Gastroesophageal sphincter (tissue), 4 donors: ENCODE measurements around the gene GDF2. TPM values are rescaled to one million over a fixed set of nuclear protein-coding genes. Genes with fewer than 3 reads are reported as not detected.
A peak's percentile ranks its signal among the peaks of the same experiment; 100 is the strongest.

Source experiments
- ATAC-seq: fragments of 150-250 bp; one replicate; pipeline ENCODE4 v1.9.1; 2016; ENCODE audit warnings: mild to moderate bottlenecking, moderate library complexity
- H3K27ac ChIP-seq, 4 donors: fragments of 200-600 bp; sonication (generic) in 3 of 4; 1 replicate in 3 of 4; 2 replicates in 1 of 4; pipeline ENCODE4 v1.5.1; 2016 to 2019
- H3K27me3 ChIP-seq: fragments of 200-600 bp; sonication (generic); one replicate; pipeline ENCODE4 v1.5.1; 2019
- H3K36me3 ChIP-seq, 2 donors: fragments of 200-600 bp; sonication (generic); one replicate each; pipeline ENCODE4 v1.5.1; 2019; ENCODE audit warnings: control low read depth in 1 of 2
- H3K4me1 ChIP-seq, 3 donors: fragments of 200-600 bp; sonication (generic); 1 replicate in 2 of 3; 2 replicates in 1 of 3; pipeline ENCODE4 v1.5.1; 2016 to 2019; ENCODE audit warnings: control low read depth in 2 of 3
- H3K4me3 ChIP-seq, 2 donors: fragments of 200-600 bp; sonication (generic); one replicate each; pipeline ENCODE4 v1.5.1; 2019; ENCODE audit warnings: mild to moderate bottlenecking in 1 of 2, moderate library complexity in 1 of 2
- H3K9me3 ChIP-seq, 3 donors: fragments of 200-600 bp; sonication (generic); one replicate each; pipeline ENCODE4 v1.5.1; 2017 to 2019; ENCODE audit warnings: control low read depth in 2 of 3
- EP300 ChIP-seq: sonication (generic); formaldehyde crosslinking; IDR thresholded peaks from one replicate; pipeline ENCODE4 v1.6.1; 2017; ENCODE audit warnings: antibody characterized with exemption, mild to moderate bottlenecking
- POLR2A ChIP-seq, 2 donors: fragments of 450-650 bp; IDR thresholded peaks; one replicate each; pipeline ENCODE4 v1.6.1; 2017; ENCODE audit warnings: antibody characterized with exemption in 2 of 2, mild to moderate bottlenecking in 2 of 2, moderate library complexity in 1 of 2
- POLR2AphosphoS5 ChIP-seq: sonication (generic); formaldehyde crosslinking; IDR thresholded peaks from one replicate; pipeline ENCODE4 v1.6.1; 2017; ENCODE audit warnings: antibody characterized with exemption
- WGBS, 2 donors: methylation state at CpG; one replicate each; pipeline ENCODE4 v1.1.5; 2018; ENCODE audit warnings: low coverage in 1 of 2; 5-methylcytosine and 5-hydroxymethylcytosine counted together
- total RNA-seq, 4 donors: library from RNA; depleted of rRNA; stranded (reverse); fragments of >200 nt; gene quantifications; one replicate each; pipeline ENCODE4 v1.1.0, GENCODE V29; 2016
- TF ChIP-seq, protein P1 (sequence below), 4 experiments: fragments of 200-600 bp in 2 of 4; fragments of 450-650 bp in 2 of 4; sonication (generic) in 1 of 4; IDR thresholded peaks; one replicate each; pipeline ENCODE4 v1.5.1; 2017 to 2019; ENCODE audit warnings: antibody characterized with exemption in 4 of 4, mild to moderate bottlenecking in 2 of 4, moderate library complexity in 2 of 4

Gene GDF2
- total RNA-seq, 4 donors from 2014 or later = not detected

- Histone ChIP-seq H3K27ac (no peak overlapping the region), H3K27me3 (peaks cover 19% of the 10 kb centered on the region), H3K36me3 (no peaks in the 10 kb centered on the region), H3K4me3 (no peak overlapping the region), H3K4me1 (peaks cover 0 to 11% (median 0%) of the 10 kb centered on the region in 3 donors), H3K9me3 (no peaks in the 10 kb centered on the region)
- TF ChIP-seq EP300 (no peak), POLR2AphosphoS5 (peak; percentile 53)
- WGBS, 2 donors = 19 to 49% methylated on average over 6 to 7 of the region's 15 CpGs
- peak; percentile 35 for ATAC-seq
Measured at GRCh38 chr10:47336387-47337134, 14.3 kb downstream of the GDF2 start.

GRCh38 chr10:47337310-47337709 lies 15.1 kb downstream of the GDF2 start:
- H3K27me3 ChIP-seq = peaks cover 16% of the 10 kb centered on the region
- H3K27ac ChIP-seq = no peak overlapping the region
- H3K36me3 ChIP-seq = no peaks in the 10 kb centered on the region
- H3K4me3 ChIP-seq = no peak overlapping the region
- H3K4me1 ChIP-seq = peaks cover 0 to 11% (median 0%) of the 10 kb centered on the region in 3 donors
- H3K9me3 ChIP-seq = no peaks in the 10 kb centered on the region
- TF ChIP-seq EP300 (no peak), POLR2AphosphoS5 (no peak), POLR2A (IDR thresholded peaks at IDR 0.05) (no peak)
- TF ChIP-seq, protein P1, sequence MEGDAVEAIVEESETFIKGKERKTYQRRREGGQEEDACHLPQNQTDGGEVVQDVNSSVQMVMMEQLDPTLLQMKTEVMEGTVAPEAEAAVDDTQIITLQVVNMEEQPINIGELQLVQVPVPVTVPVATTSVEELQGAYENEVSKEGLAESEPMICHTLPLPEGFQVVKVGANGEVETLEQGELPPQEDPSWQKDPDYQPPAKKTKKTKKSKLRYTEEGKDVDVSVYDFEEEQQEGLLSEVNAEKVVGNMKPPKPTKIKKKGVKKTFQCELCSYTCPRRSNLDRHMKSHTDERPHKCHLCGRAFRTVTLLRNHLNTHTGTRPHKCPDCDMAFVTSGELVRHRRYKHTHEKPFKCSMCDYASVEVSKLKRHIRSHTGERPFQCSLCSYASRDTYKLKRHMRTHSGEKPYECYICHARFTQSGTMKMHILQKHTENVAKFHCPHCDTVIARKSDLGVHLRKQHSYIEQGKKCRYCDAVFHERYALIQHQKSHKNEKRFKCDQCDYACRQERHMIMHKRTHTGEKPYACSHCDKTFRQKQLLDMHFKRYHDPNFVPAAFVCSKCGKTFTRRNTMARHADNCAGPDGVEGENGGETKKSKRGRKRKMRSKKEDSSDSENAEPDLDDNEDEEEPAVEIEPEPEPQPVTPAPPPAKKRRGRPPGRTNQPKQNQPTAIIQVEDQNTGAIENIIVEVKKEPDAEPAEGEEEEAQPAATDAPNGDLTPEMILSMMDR (IDR thresholded peaks at IDR 0.05) = no peak
- WGBS, 2 donors = 73 to 83% methylated on average over 2 to 4 of the region's 4 CpGs
- ATAC-seq = no peak

DNA sequence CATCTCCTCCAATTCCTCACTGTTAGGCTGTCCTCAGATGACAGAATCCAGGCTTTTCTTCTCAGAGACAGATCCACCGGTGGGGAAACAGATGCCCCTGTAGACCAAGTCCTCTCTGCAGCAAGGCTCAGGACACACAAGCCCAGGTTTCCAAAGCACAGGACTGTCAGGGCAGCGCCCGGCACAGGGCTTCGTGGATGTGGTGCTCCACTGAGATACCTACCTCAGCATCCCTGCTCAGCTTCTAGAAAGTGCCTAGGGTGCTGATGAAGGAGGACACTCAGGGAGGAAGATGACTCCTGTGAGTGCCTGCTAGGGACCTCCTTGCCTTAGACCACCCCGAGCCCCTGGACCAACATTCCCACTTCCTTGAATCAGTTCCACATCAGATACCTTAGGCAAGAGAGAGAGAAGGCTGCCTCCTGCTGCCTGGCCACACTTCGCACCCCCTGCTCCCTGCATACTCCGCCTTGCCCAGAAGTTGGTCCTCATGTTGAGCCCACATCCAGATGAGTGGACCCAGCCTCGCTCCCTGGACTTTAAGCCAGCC lies 17.0 kb downstream of the GDF2 start:
- H3K36me3 ChIP-seq = no peaks in the 10 kb centered on the region
- no peaks in the 10 kb centered on the region for H3K9me3 ChIP-seq
- TF ChIP-seq, protein P1 (IDR thresholded peaks at IDR 0.05) = no peak
- no peak for TF ChIP-seq POLR2AphosphoS5
- 81 to 100% methylated on average over 3 to 4 of the region's 8 CpGs for WGBS, 2 donors
- no peak overlapping the region for H3K27ac ChIP-seq
- H3K4me3 ChIP-seq = no peak overlapping the region
- ATAC-seq = no peak
- H3K4me1 ChIP-seq = peaks cover 0 to 11% (median 0%) of the 10 kb centered on the region in 3 donors
- H3K27me3 ChIP-seq = peaks cover 16% of the 10 kb centered on the region

- Histone ChIP-seq H3K36me3 (no peaks in the 10 kb centered on the region), H3K4me3 (no peak overlapping the region), H3K27ac (no peak overlapping the region), H3K9me3 (no peaks in the 10 kb centered on the region), H3K27me3 (peaks cover 16% of the 10 kb centered on the region), H3K4me1 (peaks cover 0 to 11% (median 0%) of the 10 kb centered on the region in 3 donors)
- TF ChIP-seq EP300 = no peak
- ATAC-seq = no peak
- 80 to 88% methylated on average over 1 to 4 of the region's 15 CpGs for WGBS, 2 donors
Measured at GRCh38 chr10:47339759-47340607, 17.7 kb downstream of the GDF2 start.

GRCh38 chr10:47340608-47341170 lies 18.4 kb downstream of the GDF2 start:
- Histone ChIP-seq H3K27me3 (peaks cover 16% of the 10 kb centered on the region), H3K27ac (no peak overlapping the region), H3K9me3 (no peaks in the 10 kb centered on the region), H3K4me3 (no peak overlapping the region), H3K36me3 (no peaks in the 10 kb centered on the region), H3K4me1 (peaks cover 0 to 11% (median 0%) of the 10 kb centered on the region in 3 donors)
- WGBS, 2 donors = 59 to 64% methylated on average over 5 of the region's 5 CpGs
- no peak for TF ChIP-seq POLR2A (IDR thresholded peaks at IDR 0.05)
- TF ChIP-seq, protein P1 (IDR thresholded peaks at IDR 0.05) = peak; percentile 66 to 91 (median 77)
- ATAC-seq = peak; percentile 48
